ENCODE data around the gene KLHL1.

KLHL1 gene

GRCh38 chr13:69951412-69951811 is 156.8 kb downstream of the KLHL1 start:
- Histone ChIP-seq H3K79me2 (ENCODE audit: control insufficient read depth, insufficient read depth, low read length, poor library complexity) (no peaks in the 10 kb centered on the region), H3K4me1 (ENCODE audit: control insufficient read depth in 1 of 2, insufficient read depth in 2 of 2, low read length in 2 of 2) (no peaks in the 10 kb centered on the region), H3K18ac (ENCODE audit: low read length) (no peak overlapping the region), H3K27ac (ENCODE audit: low read depth, low read length) (no peak overlapping the region), H3K27me3 (ENCODE audit: insufficient read depth, low read length) (no peaks in the 10 kb centered on the region), H3K4ac (ENCODE audit: low read depth, low read length) (no peak overlapping the region), H3K9me3 (ENCODE audit: insufficient read depth, low read depth, low read length) (no peaks in the 10 kb centered on the region), H3K14ac (ENCODE audit: low read length) (no peak overlapping the region), H4K12ac (ENCODE audit: low read depth, low read length) (no peak overlapping the region), H2AFZ (ENCODE audit: insufficient read depth, low read length, poor library complexity) (no peak overlapping the region), H4K91ac (ENCODE audit: low read depth, low read length) (no peak overlapping the region), H4K8ac (ENCODE audit: low read depth, low read length) (no peak overlapping the region), H2BK120ac (ENCODE audit: insufficient read depth, low read length, poor library complexity) (no peak overlapping the region), H3K4me3 (ENCODE audit: low read depth, low read length) (no peak overlapping the region), H3K36me3 (ENCODE audit: control insufficient read depth in 1 of 2, insufficient read depth in 2 of 2, low read length in 2 of 2) (no peaks in the 10 kb centered on the region), H3K23ac (ENCODE audit: low read length) (no peak overlapping the region), H3K9ac (ENCODE audit: low read length) (no peak overlapping the region), H3K4me2 (ENCODE audit: low read length) (no peak overlapping the region), H2BK12ac (ENCODE audit: low read length) (no peak overlapping the region), H2AK5ac (ENCODE audit: low read length) (no peak overlapping the region), H3K79me1 (ENCODE audit: low read length) (no peaks in the 10 kb centered on the region), H2BK5ac (ENCODE audit: low read depth, low read length, poor library complexity) (no peak overlapping the region)
- 100% methylated on average over 1 of the region's 2 CpGs for WGBS (ENCODE audit: extremely low coverage, insufficient coverage, insufficient read length)
- DNase-seq: no peak

- Histone ChIP-seq H3K23ac (ENCODE audit: low read length) (no peak overlapping the region), H3K14ac (ENCODE audit: low read length) (no peak overlapping the region), H3K4ac (ENCODE audit: low read depth, low read length) (no peak overlapping the region), H3K9ac (ENCODE audit: low read length) (no peak overlapping the region), H3K18ac (ENCODE audit: low read length) (no peak overlapping the region), H3K4me1 (ENCODE audit: control insufficient read depth in 1 of 2, insufficient read depth in 2 of 2, low read length in 2 of 2) (no peaks in the 10 kb centered on the region), H2AK5ac (ENCODE audit: low read length) (no peak overlapping the region), H3K9me3 (ENCODE audit: insufficient read depth, low read depth, low read length) (no peaks in the 10 kb centered on the region), H4K91ac (ENCODE audit: low read depth, low read length) (no peak overlapping the region), H3K36me3 (ENCODE audit: control insufficient read depth in 1 of 2, insufficient read depth in 2 of 2, low read length in 2 of 2) (no peaks in the 10 kb centered on the region), H3K79me2 (ENCODE audit: control insufficient read depth, insufficient read depth, low read length, poor library complexity) (no peaks in the 10 kb centered on the region), H3K79me1 (ENCODE audit: low read length) (no peaks in the 10 kb centered on the region), H2AFZ (ENCODE audit: insufficient read depth, low read length, poor library complexity) (no peak overlapping the region), H2BK12ac (ENCODE audit: low read length) (no peak overlapping the region), H2BK5ac (ENCODE audit: low read depth, low read length, poor library complexity) (no peak overlapping the region), H3K27me3 (ENCODE audit: insufficient read depth, low read length) (no peaks in the 10 kb centered on the region), H4K8ac (ENCODE audit: low read depth, low read length) (no peak overlapping the region), H3K27ac (ENCODE audit: low read depth, low read length) (no peak overlapping the region), H3K4me2 (ENCODE audit: low read length) (no peak overlapping the region), H3K4me3 (ENCODE audit: low read depth, low read length) (no peak overlapping the region), H4K12ac (ENCODE audit: low read depth, low read length) (no peak overlapping the region), H2BK120ac (ENCODE audit: insufficient read depth, low read length, poor library complexity) (no peak overlapping the region)
- no peak for DNase-seq
- WGBS (ENCODE audit: extremely low coverage, insufficient coverage, insufficient read length): no CpG with 5 or more reads among the region's 4 CpGs
Measured at GRCh38 chr13:69950160-69950559, 158.1 kb downstream of the KLHL1 start.

- no peak overlapping the region for H4K91ac ChIP-seq (ENCODE audit: low read depth, low read length)
- H3K36me3 ChIP-seq (ENCODE audit: control insufficient read depth in 1 of 2, insufficient read depth in 2 of 2, low read length in 2 of 2): no peaks in the 10 kb centered on the region
- no peak overlapping the region for H3K4me2 ChIP-seq (ENCODE audit: low read length)
- no peak overlapping the region for H2BK5ac ChIP-seq (ENCODE audit: low read depth, low read length, poor library complexity)
- no CpG with 5 or more reads among the region's 3 CpGs for WGBS (ENCODE audit: extremely low coverage, insufficient coverage, insufficient read length)
- no peaks in the 10 kb centered on the region for H3K9me3 ChIP-seq (ENCODE audit: insufficient read depth, low read depth, low read length)
- H3K27ac ChIP-seq (ENCODE audit: low read depth, low read length): no peak overlapping the region
- no peak overlapping the region for H2BK12ac ChIP-seq (ENCODE audit: low read length)
- H3K18ac ChIP-seq (ENCODE audit: low read length): no peak overlapping the region
- H2BK120ac ChIP-seq (ENCODE audit: insufficient read depth, low read length, poor library complexity): no peak overlapping the region
- no peak overlapping the region for H3K4me3 ChIP-seq (ENCODE audit: low read depth, low read length)
- peak; percentile 7 to 75 for DNase-seq
- H3K23ac ChIP-seq (ENCODE audit: low read length): no peak overlapping the region
- no peaks in the 10 kb centered on the region for H3K4me1 ChIP-seq (ENCODE audit: control insufficient read depth in 1 of 2, insufficient read depth in 2 of 2, low read length in 2 of 2)
- H4K12ac ChIP-seq (ENCODE audit: low read depth, low read length): no peak overlapping the region
- no peaks in the 10 kb centered on the region for H3K79me2 ChIP-seq (ENCODE audit: control insufficient read depth, insufficient read depth, low read length, poor library complexity)
- no peak overlapping the region for H2AK5ac ChIP-seq (ENCODE audit: low read length)
- H3K4ac ChIP-seq (ENCODE audit: low read depth, low read length): no peak overlapping the region
- no peak overlapping the region for H2AFZ ChIP-seq (ENCODE audit: insufficient read depth, low read length, poor library complexity)
- H4K8ac ChIP-seq (ENCODE audit: low read depth, low read length): no peak overlapping the region
- no peaks in the 10 kb centered on the region for H3K27me3 ChIP-seq (ENCODE audit: insufficient read depth, low read length)
- H3K79me1 ChIP-seq (ENCODE audit: low read length): no peaks in the 10 kb centered on the region
- no peak overlapping the region for H3K14ac ChIP-seq (ENCODE audit: low read length)
- no peak overlapping the region for H3K9ac ChIP-seq (ENCODE audit: low read length)
Measured at GRCh38 chr13:69948016-69948415, 160.2 kb downstream of the KLHL1 start.

DNA sequence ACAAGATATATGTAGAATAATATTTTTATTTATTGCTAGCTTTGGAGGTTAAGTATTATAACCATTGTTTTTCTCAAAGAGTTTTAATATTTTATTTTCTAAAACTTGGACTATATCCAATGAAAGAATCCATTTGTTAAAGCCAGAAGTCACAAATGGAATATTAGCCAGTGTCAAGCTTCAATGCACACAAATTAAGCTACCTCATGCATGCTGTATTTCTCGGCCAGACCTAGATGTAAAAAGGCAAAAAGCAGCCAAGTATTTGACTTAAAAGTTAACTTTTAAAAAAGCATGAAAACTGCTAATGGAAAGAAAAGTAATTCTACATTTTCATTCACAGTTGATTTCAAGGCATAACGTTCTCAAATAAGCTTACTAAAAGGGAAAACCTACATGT is 160.7 kb downstream of the KLHL1 start:
- no peak overlapping the region for H4K12ac ChIP-seq (ENCODE audit: low read depth, low read length)
- H2AFZ ChIP-seq (ENCODE audit: insufficient read depth, low read length, poor library complexity): no peak overlapping the region
- H3K79me1 ChIP-seq (ENCODE audit: low read length): no peaks in the 10 kb centered on the region
- no peaks in the 10 kb centered on the region for H3K4me1 ChIP-seq (ENCODE audit: control insufficient read depth in 1 of 2, insufficient read depth in 2 of 2, low read length in 2 of 2)
- H3K9ac ChIP-seq (ENCODE audit: low read length): no peak overlapping the region
- no peak overlapping the region for H3K4me3 ChIP-seq (ENCODE audit: low read depth, low read length)
- no peak overlapping the region for H3K27ac ChIP-seq (ENCODE audit: low read depth, low read length)
- H3K14ac ChIP-seq (ENCODE audit: low read length): no peak overlapping the region
- H2AK5ac ChIP-seq (ENCODE audit: low read length): no peak overlapping the region
- H4K91ac ChIP-seq (ENCODE audit: low read depth, low read length): no peak overlapping the region
- no peak for DNase-seq
- H3K79me2 ChIP-seq (ENCODE audit: control insufficient read depth, insufficient read depth, low read length, poor library complexity): no peaks in the 10 kb centered on the region
- H4K8ac ChIP-seq (ENCODE audit: low read depth, low read length): no peak overlapping the region
- no peak overlapping the region for H3K4ac ChIP-seq (ENCODE audit: low read depth, low read length)
- no peak overlapping the region for H3K4me2 ChIP-seq (ENCODE audit: low read length)
- no peak overlapping the region for H3K18ac ChIP-seq (ENCODE audit: low read length)
- no peak overlapping the region for H3K23ac ChIP-seq (ENCODE audit: low read length)
- no CpG with 5 or more reads among the region's 2 CpGs for WGBS (ENCODE audit: extremely low coverage, insufficient coverage, insufficient read length)
- H2BK5ac ChIP-seq (ENCODE audit: low read depth, low read length, poor library complexity): no peak overlapping the region
- no peaks in the 10 kb centered on the region for H3K36me3 ChIP-seq (ENCODE audit: control insufficient read depth in 1 of 2, insufficient read depth in 2 of 2, low read length in 2 of 2)
- no peaks in the 10 kb centered on the region for H3K27me3 ChIP-seq (ENCODE audit: insufficient read depth, low read length)
- H2BK12ac ChIP-seq (ENCODE audit: low read length): no peak overlapping the region
- no peaks in the 10 kb centered on the region for H3K9me3 ChIP-seq (ENCODE audit: insufficient read depth, low read depth, low read length)
- no peak overlapping the region for H2BK120ac ChIP-seq (ENCODE audit: insufficient read depth, low read length, poor library complexity)

Measured in trophoblast cell (in vitro differentiated cells and primary cell).